ENCODE results near the gene DERL2.

GRCh38 chr17:5535436-5535835 lies 49.5 kb upstream of the DERL2 start:
- TF ChIP-seq, protein P1, sequence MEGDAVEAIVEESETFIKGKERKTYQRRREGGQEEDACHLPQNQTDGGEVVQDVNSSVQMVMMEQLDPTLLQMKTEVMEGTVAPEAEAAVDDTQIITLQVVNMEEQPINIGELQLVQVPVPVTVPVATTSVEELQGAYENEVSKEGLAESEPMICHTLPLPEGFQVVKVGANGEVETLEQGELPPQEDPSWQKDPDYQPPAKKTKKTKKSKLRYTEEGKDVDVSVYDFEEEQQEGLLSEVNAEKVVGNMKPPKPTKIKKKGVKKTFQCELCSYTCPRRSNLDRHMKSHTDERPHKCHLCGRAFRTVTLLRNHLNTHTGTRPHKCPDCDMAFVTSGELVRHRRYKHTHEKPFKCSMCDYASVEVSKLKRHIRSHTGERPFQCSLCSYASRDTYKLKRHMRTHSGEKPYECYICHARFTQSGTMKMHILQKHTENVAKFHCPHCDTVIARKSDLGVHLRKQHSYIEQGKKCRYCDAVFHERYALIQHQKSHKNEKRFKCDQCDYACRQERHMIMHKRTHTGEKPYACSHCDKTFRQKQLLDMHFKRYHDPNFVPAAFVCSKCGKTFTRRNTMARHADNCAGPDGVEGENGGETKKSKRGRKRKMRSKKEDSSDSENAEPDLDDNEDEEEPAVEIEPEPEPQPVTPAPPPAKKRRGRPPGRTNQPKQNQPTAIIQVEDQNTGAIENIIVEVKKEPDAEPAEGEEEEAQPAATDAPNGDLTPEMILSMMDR (IDR thresholded peaks at IDR 0.05), result no peak
- TF ChIP-seq POLR2A (IDR thresholded peaks at IDR 0.05), result no peak
- TF ChIP-seq POLR2AphosphoS5 (IDR thresholded peaks at IDR 0.05; ENCODE audit: insufficient read depth in 1 of 2, low read depth in 1 of 2), result no peak
